Measurements from ENCODE around the gene POLN. TPM values are rescaled to one million over a fixed set of nuclear protein-coding genes. Genes with fewer than 3 reads are reported as not detected.
"Not testable (repeated sequence)": the region's sequence is repeated elsewhere in the genome, so short reads cannot be mapped to it uniquely, and the experiment has no call there.

The POLN gene
- polyA plus RNA-seq, 5 donors: 3.0 to 4.6 (median 3.7) TPM

- DNase-seq: no peak
Observed at GRCh38 chr4:2166253-2166652, 75.7 kb downstream of the POLN start.

- DNase-seq: no peak
Observed at GRCh38 chr4:2165391-2165790, 76.5 kb downstream of the POLN start.

GRCh38 chr4:2163311-2163821, 78.6 kb downstream of the POLN start:
- no peak for DNase-seq

GRCh38 chr4:2161092-2161703, 80.7 kb downstream of the POLN start:
- not testable (repeated sequence) for DNase-seq

- DNase-seq: no peak
Observed at GRCh38 chr4:2159931-2160330, 82.0 kb downstream of the POLN start.

- no peak for DNase-seq
Observed at GRCh38 chr4:2155246-2155645, 86.7 kb downstream of the POLN start.

GRCh38 chr4:2154215-2154740, 87.6 kb downstream of the POLN start:
- no peak for DNase-seq

GRCh38 chr4:2151544-2151943, 90.4 kb downstream of the POLN start:
- no peak for DNase-seq

- DNase-seq: no peak
Observed at GRCh38 chr4:2150076-2150475, 91.8 kb downstream of the POLN start.

- no peak for DNase-seq
Observed at GRCh38 chr4:2142630-2143427, 99.1 kb downstream of the POLN start.

- DNase-seq: no peak
Observed at GRCh38 chr4:2141762-2142451, 100.0 kb downstream of the POLN start.

GRCh38 chr4:2141022-2141761, 100.7 kb downstream of the POLN start:
- DNase-seq: no peak

- no peak for DNase-seq
Observed at GRCh38 chr4:2138846-2139500, 102.9 kb downstream of the POLN start.

GRCh38 chr4:2136726-2137125, 105.2 kb downstream of the POLN start:
- no peak for DNase-seq

- peak; percentile 37 to 41 for DNase-seq
Observed at GRCh38 chr4:2135083-2135482, 106.8 kb downstream of the POLN start.

- DNase-seq: no peak
Observed at GRCh38 chr4:2132438-2132837, 109.5 kb downstream of the POLN start.

- DNase-seq: no peak
Observed at GRCh38 chr4:2127609-2128332, 114.2 kb downstream of the POLN start.

GRCh38 chr4:2126309-2127043, 115.4 kb downstream of the POLN start:
- DNase-seq: no peak

GRCh38 chr4:2125831-2126230, 116.1 kb downstream of the POLN start:
- no peak for DNase-seq

GRCh38 chr4:2125023-2125422, 116.9 kb downstream of the POLN start:
- DNase-seq: no peak

All from right lung (tissue), 5 donors.